H1 (cell line): ENCODE results near the gene KRTAP24-1. TPM values are rescaled to one million over a fixed set of nuclear protein-coding genes. Genes with fewer than 3 reads are reported as not detected.

ENCODE experiments used
- CTCF ChIA-PET: fragments of 300-600 bp; sonication (Branson Sonifier 250); formaldehyde crosslinking; loops from one replicate; lab custom pipeline; 2021; ENCODE audit not compliant: partially characterized antibody; lab: Charles Lee
- POLR2A ChIA-PET: fragments of 300-600 bp; sonication (Branson Sonifier 250); formaldehyde crosslinking; loops from one replicate; lab custom pipeline; 2021; ENCODE audit warnings: inconsistent platforms; ENCODE audit not compliant: partially characterized antibody; lab: Charles Lee
- DNase-seq, 2 experiments: peaks; one replicate each; pipeline versions ENCODE4 v3.0.0 to v3.0.0-alpha.2; 2010 to 2022; ENCODE audit warnings: low spot score in 2 of 2, low read depth in 1 of 2, mixed read lengths in 1 of 2
- FAIRE-seq: peaks from 2 replicates; lab custom pipeline; 2011; peaks lifted over from hg19 to GRCh38; lab: Jason Lieb, UNC
- H2AFZ ChIP-seq: 2 replicates; pipeline ENCODE4 v1.8.1; 2012; ENCODE audit warnings: low read length, inconsistent platforms
- H2AK5ac ChIP-seq: 2 replicates; pipeline ENCODE4 v1.6.1; 2013; ENCODE audit warnings: low read depth, low read length
- H2BK120ac ChIP-seq: replicated peaks from 2 replicates; pipeline ENCODE3; 2013; ENCODE audit warnings: low read depth, low read length, inconsistent platforms
- H2BK12ac ChIP-seq: 2 replicates; pipeline ENCODE4 v1.6.1; 2013; ENCODE audit warnings: low read depth, low read length
- H2BK15ac ChIP-seq: 2 replicates; pipeline ENCODE4 v1.6.1; 2013; ENCODE audit warnings: low read length
- H2BK20ac ChIP-seq: 2 replicates; pipeline ENCODE4 v1.6.1; 2013; ENCODE audit warnings: low read length
- H2BK5ac ChIP-seq: 2 replicates; pipeline ENCODE4 v1.6.1; 2013; ENCODE audit warnings: low read depth, low read length
- H3K14ac ChIP-seq: 2 replicates; pipeline ENCODE4 v1.6.1; 2013; ENCODE audit warnings: inconsistent platforms; ENCODE audit not compliant: insufficient read length
- H3K18ac ChIP-seq: 2 replicates; pipeline ENCODE4 v1.6.1; 2013; ENCODE audit warnings: low read length; ENCODE audit errors: extremely low read depth
- H3K23ac ChIP-seq: 2 replicates; pipeline ENCODE4 v1.6.1; 2013; ENCODE audit warnings: inconsistent platforms; ENCODE audit not compliant: insufficient read length
- H3K23me2 ChIP-seq: 2 replicates; pipeline ENCODE4 v1.6.1; 2013; ENCODE audit warnings: low read depth, low read length
- H3K27ac ChIP-seq: 2 replicates; pipeline ENCODE4 v1.6.1; 2011; ENCODE audit warnings: low read depth, low read length, inconsistent platforms
- H3K27me3 ChIP-seq, 4 experiments: replicated peaks in 1 of 4; 1 replicate in 1 of 4; 2 replicates in 3 of 4; pipeline versions ENCODE4 v1.6.1 to v1.8.1; 2011 to 2013; ENCODE audit warnings: low read length in 3 of 4, mild to moderate bottlenecking in 3 of 4, inconsistent platforms in 2 of 4, mixed read lengths in 2 of 4, moderate library complexity in 1 of 4; ENCODE audit not compliant: control insufficient read depth in 3 of 4, insufficient read depth in 3 of 4; ENCODE audit errors: extremely low read depth in 1 of 4
- H3K36me3 ChIP-seq, 4 experiments: 2 replicates each; pipeline versions ENCODE4 v1.6.1 to v1.8.1; 2011 to 2013; ENCODE audit warnings: mild to moderate bottlenecking in 4 of 4, low read length in 3 of 4, moderate library complexity in 2 of 4, control low read depth in 1 of 4, inconsistent platforms in 1 of 4; ENCODE audit not compliant: insufficient read depth in 4 of 4, control insufficient read depth in 2 of 4
- H3K4ac ChIP-seq: replicated peaks from 2 replicates; pipeline ENCODE3; 2013; ENCODE audit warnings: low read length, low read depth, mixed read lengths, inconsistent platforms; ENCODE audit not compliant: insufficient read length
- H3K4me1 ChIP-seq, 4 experiments: replicated peaks in 1 of 4; 1 replicate in 1 of 4; 2 replicates in 3 of 4; pipeline versions ENCODE4 v1.6.1 to v1.8.1; 2011 to 2013; ENCODE audit warnings: low read length in 3 of 4, inconsistent platforms in 2 of 4, mixed read lengths in 1 of 4; ENCODE audit not compliant: insufficient read depth in 4 of 4, control insufficient read depth in 3 of 4
- H3K4me2 ChIP-seq, 2 experiments: 2 replicates each; pipeline versions ENCODE4 v1.6.1 to v1.8.1; 2011 to 2013; ENCODE audit warnings: low read depth in 2 of 2, low read length in 2 of 2, control low read depth in 1 of 2, inconsistent platforms in 1 of 2, mild to moderate bottlenecking in 1 of 2; ENCODE audit not compliant: insufficient read depth in 1 of 2
- H3K4me3 ChIP-seq, 4 experiments: fragments of 200-600, 300-600 bp in 1 of 4; sonication (generic), shearing (Covaris generic), sonication (Bioruptor Twin) in 1 of 4; 2 replicates each; pipeline versions ENCODE4 v1.5.1 to v1.8.1; 2011 to 2016; ENCODE audit warnings: low read length in 4 of 4, low read depth in 3 of 4, control low read depth in 2 of 4, inconsistent platforms in 2 of 4, mild to moderate bottlenecking in 2 of 4, mixed read lengths in 1 of 4, moderate library complexity in 1 of 4; ENCODE audit not compliant: insufficient read depth in 2 of 4; ENCODE audit errors: extremely low read depth in 1 of 4
- H3K56ac ChIP-seq: replicated peaks from 2 replicates; pipeline ENCODE3; 2013; ENCODE audit warnings: low read depth, mild to moderate bottlenecking, mixed read lengths, low read length, inconsistent platforms; ENCODE audit not compliant: insufficient read length
- H3K79me1 ChIP-seq: 2 replicates; pipeline ENCODE4 v1.6.1; 2013; ENCODE audit warnings: low read depth, low read length, control low read depth
- H3K79me2 ChIP-seq, 2 experiments: 2 replicates each; pipeline versions ENCODE4 v1.6.1 to v1.8.1; 2012 to 2013; ENCODE audit warnings: low read length in 2 of 2, mild to moderate bottlenecking in 2 of 2, inconsistent platforms in 1 of 2; ENCODE audit not compliant: insufficient read depth in 2 of 2, control insufficient read depth in 1 of 2
- H3K9ac ChIP-seq, 4 experiments: replicated peaks in 1 of 4; 1 replicate in 1 of 4; 2 replicates in 3 of 4; pipeline versions ENCODE4 v1.6.1 to v1.8.1; 2011 to 2013; ENCODE audit warnings: low read depth in 3 of 4, low read length in 3 of 4, control low read depth in 2 of 4, mild to moderate bottlenecking in 2 of 4, moderate library complexity in 2 of 4, inconsistent platforms in 1 of 4; ENCODE audit errors: extremely low read depth in 1 of 4
- H3K9me3 ChIP-seq, 2 experiments: 2 replicates each; pipeline versions ENCODE4 v1.6.1 to v1.8.1; 2012 to 2013; ENCODE audit warnings: mild to moderate bottlenecking in 2 of 2, moderate library complexity in 2 of 2, control low read depth in 1 of 2, inconsistent platforms in 1 of 2, low read depth in 1 of 2, low read length in 1 of 2, mixed read lengths in 1 of 2; ENCODE audit not compliant: insufficient read depth in 2 of 2
- H4K20me1 ChIP-seq, 2 experiments: replicated peaks in 1 of 2; 2 replicates each; pipeline versions ENCODE3 to v1.8.1; 2011 to 2013; ENCODE audit warnings: inconsistent platforms in 2 of 2, low read length in 2 of 2, mild to moderate bottlenecking in 1 of 2; ENCODE audit not compliant: insufficient read depth in 2 of 2, control insufficient read depth in 1 of 2
- H4K5ac ChIP-seq: 2 replicates; pipeline ENCODE4 v1.6.1; 2013; ENCODE audit warnings: low read length, low read depth, mixed read lengths, inconsistent platforms; ENCODE audit not compliant: insufficient read length
- H4K8ac ChIP-seq: 2 replicates; pipeline ENCODE4 v1.8.0; 2013; ENCODE audit warnings: mild to moderate bottlenecking, moderate library complexity, low read length, inconsistent platforms; ENCODE audit not compliant: insufficient read depth; ENCODE audit errors: extremely low read depth
- H4K91ac ChIP-seq: replicated peaks from 2 replicates; pipeline ENCODE3; 2013; ENCODE audit warnings: low read length, mixed read lengths, inconsistent platforms; ENCODE audit not compliant: insufficient read length
- NRF1 ChIP-seq: IDR thresholded peaks from 2 replicates; pipeline ENCODE4 v1.6.1; 2011; ENCODE audit warnings: mild to moderate bottlenecking, low read depth, low read length, improper control_type of control experiment
- WGBS, 2 experiments: shearing (Covaris generic) in 1 of 2; methylation state at CpG; one replicate each; pipeline versions ENCODE4 v1.1.6 to v1.1.7; 2013 to 2015; ENCODE audit warnings: low lambda C conversion rate in 2 of 2, mixed read lengths in 2 of 2, inconsistent platforms in 1 of 2, low coverage in 1 of 2, missing lambda C conversion rate in 1 of 2; ENCODE audit not compliant: insufficient replicate concordance in 2 of 2, insufficient coverage in 1 of 2, insufficient read length in 1 of 2; ENCODE audit errors: extremely low coverage in 1 of 2, missing lambda C conversion rate in 1 of 2; 5-methylcytosine and 5-hydroxymethylcytosine counted together
- polyA plus RNA-seq, 7 experiments: library from polyadenylated mRNA; depleted of rRNA in 3 of 7; stranded (reverse) in 5 of 7; unstranded in 2 of 7; fragments of >200 nt in 5 of 7; fragments of 200-250 nt in 2 of 7; gene quantifications; 1 replicate in 5 of 7; 2 replicates in 1 of 7; 4 replicates in 1 of 7; pipeline versions ENCODE4 v1.2.1 to v1.2.3, GENCODE V29; 2011 to 2013; ENCODE audit warnings: missing spikeins in 2 of 7, mixed read lengths in 2 of 7
- total RNA-seq: library from RNA; stranded (reverse); fragmentation: NEBNext Ultra II Directional; extraction: Animal tissue kit (Norgen Biotek cat#: 25700); gene quantifications from 2 replicates; pipeline ENCODE4 v1.2.1, GENCODE V29; 2021

The KRTAP24-1 gene
- total and polyA plus RNA-seq, 2 of the 8 experiments (the other 6 are each of a cell fraction or from before 2014, with no cell fraction given): not detected

DNA sequence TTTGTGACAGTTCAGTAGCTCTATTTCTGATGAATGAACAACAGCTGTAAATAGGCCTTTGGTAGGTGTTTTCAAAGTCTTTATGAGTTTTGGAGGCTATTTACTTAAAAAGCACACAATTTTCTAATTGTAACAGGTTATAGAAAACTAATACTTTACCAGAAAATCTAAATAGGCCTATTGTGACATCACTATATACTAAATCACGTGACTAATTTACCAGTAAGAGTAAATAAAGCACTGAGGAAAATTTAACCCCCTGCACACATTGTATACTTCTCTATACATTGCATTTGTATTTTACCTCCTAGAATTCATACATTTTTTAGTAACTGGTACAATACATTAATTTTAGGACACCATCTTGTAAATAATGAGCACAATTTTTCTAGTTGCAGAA lies 22.4 kb upstream of the KRTAP24-1 start:
- no peak overlapping the region for H4K5ac ChIP-seq
- H3K27me3 ChIP-seq: no peaks in the 10 kb centered on the region
- no peak for TF ChIP-seq NRF1
- H2AK5ac ChIP-seq: no peak overlapping the region
- no peak overlapping the region for H3K9ac ChIP-seq
- no peaks in the 10 kb centered on the region for H3K79me1 ChIP-seq
- no peaks in the 10 kb centered on the region for H3K79me2 ChIP-seq
- no peak overlapping the region for H2BK5ac ChIP-seq
- H3K4me3 ChIP-seq: no peak overlapping the region
- CTCF ChIA-PET: no interaction called here
- no peak for DNase-seq
- no peak overlapping the region for H3K18ac ChIP-seq
- H4K20me1 ChIP-seq: no peaks in the 10 kb centered on the region
- H2BK20ac ChIP-seq: no peak overlapping the region
- H3K4me2 ChIP-seq: no peak overlapping the region
- H3K56ac ChIP-seq: no peak overlapping the region
- no peak overlapping the region for H2AFZ ChIP-seq
- no peaks in the 10 kb centered on the region for H3K4me1 ChIP-seq
- H2BK120ac ChIP-seq: no peak overlapping the region
- 95% methylated on average over 1 of the region's 1 CpG; no CpG with 5 or more reads in 1 of the 2 experiments for WGBS, 2 experiments
- no peak overlapping the region for H3K23ac ChIP-seq
- H3K14ac ChIP-seq: no peak overlapping the region
- no peaks in the 10 kb centered on the region for H3K9me3 ChIP-seq
- POLR2A ChIA-PET: no interaction called here
- no peaks in the 10 kb centered on the region for H3K36me3 ChIP-seq
- H4K8ac ChIP-seq: no peak overlapping the region
- no peak overlapping the region for H2BK15ac ChIP-seq
- no peak overlapping the region for H3K27ac ChIP-seq
- H3K4ac ChIP-seq: no peak overlapping the region
- no peak overlapping the region for H4K91ac ChIP-seq
- no peaks in the 10 kb centered on the region for H3K23me2 ChIP-seq
- no peak overlapping the region for H2BK12ac ChIP-seq
- FAIRE-seq: no peak
